Effector memory CD8-positive, alpha-beta T cell (primary cell): Measurements from ENCODE around the gene POLD4.
A peak's percentile ranks its signal among the peaks of the same experiment; 100 is the strongest.
"Not testable (repeated sequence)": the region's sequence is repeated elsewhere in the genome, so short reads cannot be mapped to it uniquely, and the experiment has no call there.

Experiments
- ATAC-seq: fragments of 150-1000 bp; cut with Tn5 transposase; replicated peaks from 2 replicates; pipeline ENCODE4 v1.10.0; 2021; ENCODE audit warnings: mild to moderate bottlenecking, moderate library complexity
- DNase-seq, 3 experiments: peaks; one replicate each; pipeline ENCODE4 v3.0.0; 2021
- H3K27ac Mint-ChIP-seq, 2 donors: one replicate each; pipeline ENCODE4 v1.8.0; 2022; ENCODE audit warnings: mild to moderate bottlenecking in 2 of 2, mixed read lengths in 2 of 2, moderate library complexity in 2 of 2
- H3K27me3 Mint-ChIP-seq, 2 donors: one replicate each; pipeline ENCODE4 v1.8.0; 2022; ENCODE audit warnings: mixed read lengths in 2 of 2
- H3K36me3 Mint-ChIP-seq: one replicate; pipeline ENCODE4 v1.8.0; 2022; ENCODE audit warnings: mild to moderate bottlenecking, moderate library complexity, mixed read lengths; ENCODE audit not compliant: insufficient read depth
- H3K4me1 Mint-ChIP-seq, 2 donors: one replicate each; pipeline ENCODE4 v1.8.0; 2022; ENCODE audit warnings: low read depth in 2 of 2, mixed read lengths in 2 of 2
- H3K4me3 Mint-ChIP-seq, 2 donors: one replicate each; pipeline ENCODE4 v1.8.0; 2022; ENCODE audit warnings: mild to moderate bottlenecking in 2 of 2, mixed read lengths in 2 of 2, moderate library complexity in 2 of 2
- H3K9me3 Mint-ChIP-seq, 2 donors: one replicate each; pipeline ENCODE4 v1.8.0; 2022; ENCODE audit warnings: mixed read lengths in 2 of 2

Gene POLD4

DNA sequence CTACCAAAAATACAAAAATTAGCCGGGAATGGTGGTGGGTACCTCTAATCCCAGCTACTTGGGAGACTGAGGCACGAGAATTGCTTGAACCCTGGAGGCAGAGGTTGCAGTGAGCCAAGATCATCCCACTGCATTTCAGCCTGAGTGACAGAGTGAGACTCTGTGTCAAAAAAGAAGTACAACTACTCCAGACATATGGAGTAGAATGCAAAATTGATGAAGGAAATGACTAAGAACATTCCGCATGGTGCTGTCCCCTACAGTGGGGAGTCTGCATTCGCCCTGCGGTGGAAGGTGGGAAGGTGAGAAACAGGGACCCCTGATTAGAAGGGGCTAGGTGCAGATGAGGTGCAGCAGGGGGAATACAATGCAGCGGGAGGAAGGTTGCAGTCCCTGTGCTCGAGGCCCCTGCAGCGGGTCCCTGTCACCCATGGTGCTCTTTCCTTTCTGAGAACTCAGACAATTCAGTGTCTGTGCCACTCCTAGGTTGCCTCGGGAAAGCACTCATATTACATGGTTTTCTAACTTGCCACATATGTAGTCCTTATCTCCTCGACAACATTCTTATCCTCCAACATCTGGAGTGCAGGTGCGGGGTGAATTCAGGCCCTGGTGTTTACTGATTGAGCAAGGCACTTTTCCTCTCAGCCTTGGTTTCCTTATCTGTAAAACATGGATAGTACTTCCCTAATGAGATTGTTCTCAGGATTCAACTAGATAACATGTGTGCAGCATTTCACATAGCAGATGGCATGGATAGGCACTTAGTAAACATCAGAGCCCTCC, 5.2 kb downstream of the POLD4 start:
- DNase-seq (no peak), ATAC-seq (no peak)
- Mint-ChIP-seq H3K4me3 (no peak overlapping the region), H3K9me3 (no peaks in the 10 kb centered on the region), H3K36me3 (peaks cover 10% of the 10 kb centered on the region), H3K27me3 (no peaks in the 10 kb centered on the region), H3K27ac (no peak overlapping the region), H3K4me1 (peaks cover 25% of the 10 kb centered on the region in 2 donors)

DNA sequence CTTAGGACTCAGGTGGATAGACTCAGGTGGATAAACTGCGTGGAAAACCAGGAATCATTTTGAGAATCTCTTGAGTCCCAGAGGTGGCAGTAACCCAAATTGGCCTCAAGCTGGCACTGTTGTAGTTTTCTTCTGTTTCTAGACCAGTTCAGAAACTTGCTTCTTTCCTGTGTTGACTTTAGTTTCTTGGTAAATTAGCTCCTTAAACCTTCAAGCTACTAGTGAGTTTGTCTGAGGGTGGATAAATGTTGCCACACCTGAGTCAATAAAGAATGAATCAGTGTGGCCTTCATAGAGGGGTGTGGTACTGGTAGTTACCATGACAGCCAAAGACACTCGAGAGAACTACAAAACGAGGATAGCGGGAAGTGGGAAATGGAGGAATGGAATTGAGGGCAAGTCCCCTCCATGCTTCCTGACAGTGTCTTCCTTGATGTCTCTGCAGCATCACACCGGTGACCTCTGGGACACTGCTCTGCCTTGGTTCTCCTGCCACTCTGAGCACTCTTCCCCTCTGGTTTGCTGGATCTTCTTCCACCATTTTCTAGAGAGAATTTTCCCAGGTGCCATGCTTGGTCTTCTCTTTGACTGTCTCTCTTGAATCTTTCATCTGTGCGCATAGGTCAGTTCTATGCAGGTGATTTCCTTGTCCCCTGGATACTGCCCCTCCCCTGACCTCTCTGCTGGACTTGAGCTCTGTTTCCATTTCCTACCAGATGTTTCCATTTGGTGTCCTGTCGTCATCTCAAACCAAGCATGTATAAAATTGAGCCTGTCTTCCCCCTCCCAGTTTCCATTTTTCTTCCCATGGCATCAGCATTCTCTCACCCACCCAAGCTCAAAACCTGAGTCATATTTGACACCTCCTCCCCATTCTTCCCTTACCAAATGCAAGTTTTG, 7.2 kb downstream of the POLD4 start:
- Mint-ChIP-seq H3K36me3 (peaks cover 7% of the 10 kb centered on the region), H3K27me3 (no peaks in the 10 kb centered on the region), H3K9me3 (no peaks in the 10 kb centered on the region), H3K27ac (no peak overlapping the region), H3K4me3 (no peak overlapping the region), H3K4me1 (peaks cover 11 to 12% of the 10 kb centered on the region in 2 donors)
- ATAC-seq (peak; percentile 46), DNase-seq (no peak)

DNA sequence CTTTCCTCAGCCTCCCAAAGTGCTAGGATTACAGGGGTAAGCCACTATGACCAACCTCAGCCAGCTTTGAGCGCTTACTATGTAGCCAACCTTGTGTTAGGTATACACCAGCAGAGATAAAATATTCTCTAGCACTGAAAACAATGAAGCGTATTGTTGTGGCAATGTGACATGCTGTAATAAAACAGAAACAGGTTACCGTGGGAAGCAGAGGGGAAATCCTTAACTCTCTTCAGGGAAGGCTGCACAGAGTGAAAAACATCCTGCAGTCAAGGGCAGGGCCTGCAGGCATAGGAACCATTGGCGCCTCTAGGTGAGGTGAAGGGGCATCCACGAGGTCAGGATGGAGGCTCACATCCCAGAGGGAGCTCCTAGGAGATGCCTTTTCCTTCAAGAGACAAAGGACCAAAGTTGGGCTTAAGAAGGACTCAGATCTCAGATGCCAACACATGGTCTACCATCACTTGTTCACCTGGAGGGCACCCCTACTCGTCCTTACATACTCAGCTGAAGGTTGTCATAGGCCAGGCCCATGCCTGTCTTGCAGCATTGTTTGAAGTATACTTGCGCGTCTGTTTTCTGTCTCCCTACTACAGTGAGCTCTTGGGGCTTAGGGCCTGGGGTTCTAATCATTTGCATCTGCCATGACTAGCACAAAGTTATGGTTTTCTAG, 8.0 kb downstream of the POLD4 start:
- no peaks in the 10 kb centered on the region for H3K9me3 Mint-ChIP-seq
- H3K4me1 Mint-ChIP-seq = peaks cover 9 to 10% of the 10 kb centered on the region in 2 donors
- H3K36me3 Mint-ChIP-seq = peaks cover 5% of the 10 kb centered on the region
- H3K27ac Mint-ChIP-seq = no peak overlapping the region
- no peak overlapping the region for H3K4me3 Mint-ChIP-seq
- H3K27me3 Mint-ChIP-seq = no peaks in the 10 kb centered on the region
- DNase-seq (no peak), ATAC-seq (no peak)

DNA sequence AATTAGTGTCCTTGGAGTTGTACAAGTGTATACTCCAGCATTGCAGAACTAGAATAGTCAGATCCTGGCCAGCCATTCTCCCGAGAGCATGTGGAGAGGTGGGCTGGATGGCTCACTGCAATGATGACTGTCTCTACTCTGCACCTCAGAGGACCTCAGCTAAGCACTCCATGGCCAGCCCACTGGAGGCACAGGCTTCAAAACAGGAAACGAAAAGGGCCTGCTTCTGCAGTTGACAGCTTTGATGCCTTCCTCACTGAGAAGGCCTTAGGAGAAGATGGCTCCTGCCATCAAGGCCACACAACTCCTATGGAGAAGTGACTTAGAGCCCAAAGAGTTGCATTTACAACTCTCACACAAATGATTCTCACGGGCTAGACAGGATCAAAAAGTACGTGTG, 9.1 kb downstream of the POLD4 start:
- ATAC-seq = no peak
- Mint-ChIP-seq H3K27me3 (no peaks in the 10 kb centered on the region), H3K27ac (no peak overlapping the region), H3K4me1 (peaks cover 6 to 9% of the 10 kb centered on the region in 2 donors), H3K36me3 (no peaks in the 10 kb centered on the region), H3K9me3 (no peaks in the 10 kb centered on the region), H3K4me3 (no peak overlapping the region)
- DNase-seq = no peak

DNA sequence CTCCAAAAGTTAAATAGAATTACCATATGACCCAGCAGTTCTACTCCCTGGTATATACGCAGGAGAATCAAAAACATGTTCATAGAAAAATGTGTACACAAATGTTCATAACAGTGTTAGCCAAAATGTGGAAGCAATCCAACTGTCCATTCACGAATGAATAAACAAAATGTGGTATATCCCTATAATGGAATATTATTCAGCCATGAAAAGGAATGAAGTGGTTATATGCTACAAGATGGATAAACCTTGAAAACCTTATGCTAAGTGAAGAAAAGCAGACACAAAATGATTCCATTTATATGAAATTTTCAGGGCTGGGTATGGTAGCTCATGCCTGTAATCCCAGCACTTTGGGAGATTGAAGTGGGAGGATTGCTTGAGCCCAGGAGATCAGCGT, 16.1 kb downstream of the POLD4 start:
- no peak overlapping the region for H3K27ac Mint-ChIP-seq
- no peak for ATAC-seq
- no peaks in the 10 kb centered on the region for H3K36me3 Mint-ChIP-seq
- no peak for DNase-seq
- no peak overlapping the region for H3K4me3 Mint-ChIP-seq
- H3K9me3 Mint-ChIP-seq = no peaks in the 10 kb centered on the region
- H3K4me1 Mint-ChIP-seq = no peaks in the 10 kb centered on the region
- H3K27me3 Mint-ChIP-seq = no peaks in the 10 kb centered on the region

DNA sequence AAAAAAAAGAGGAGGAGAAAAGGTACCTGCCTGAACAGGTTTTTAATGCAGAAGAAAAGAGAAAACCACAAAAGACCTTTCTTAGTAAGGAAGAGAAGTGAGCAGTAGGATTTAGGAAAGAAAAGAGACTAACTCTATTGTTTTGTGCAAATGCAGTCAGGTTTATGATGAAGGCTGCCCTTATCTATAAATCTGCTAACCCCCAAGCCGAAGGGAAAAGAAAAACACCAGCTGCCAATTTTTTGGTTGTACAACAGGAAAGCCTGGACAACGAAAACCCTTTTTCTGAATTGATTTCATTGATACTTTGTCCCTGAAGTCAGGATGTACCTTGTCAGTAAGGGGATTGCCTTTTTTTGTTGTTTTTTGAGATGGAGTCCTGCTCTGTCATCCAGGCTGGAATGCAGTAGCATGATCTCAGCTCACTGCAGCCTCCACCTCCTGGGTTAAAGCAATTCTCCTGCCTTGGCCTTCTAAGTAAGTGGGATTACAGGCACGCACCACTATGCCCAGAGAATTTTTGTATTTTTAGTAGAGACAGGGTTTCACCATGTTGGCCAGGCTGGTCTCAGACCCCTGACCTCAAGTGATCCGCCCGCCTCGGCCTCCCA, 21.2 kb downstream of the POLD4 start:
- no peaks in the 10 kb centered on the region for H3K27me3 Mint-ChIP-seq
- no peaks in the 10 kb centered on the region for H3K4me1 Mint-ChIP-seq
- H3K27ac Mint-ChIP-seq = no peak overlapping the region
- no peaks in the 10 kb centered on the region for H3K36me3 Mint-ChIP-seq
- H3K4me3 Mint-ChIP-seq = no peak overlapping the region
- H3K9me3 Mint-ChIP-seq = no peaks in the 10 kb centered on the region
- ATAC-seq (no peak), DNase-seq (no peak)

DNA sequence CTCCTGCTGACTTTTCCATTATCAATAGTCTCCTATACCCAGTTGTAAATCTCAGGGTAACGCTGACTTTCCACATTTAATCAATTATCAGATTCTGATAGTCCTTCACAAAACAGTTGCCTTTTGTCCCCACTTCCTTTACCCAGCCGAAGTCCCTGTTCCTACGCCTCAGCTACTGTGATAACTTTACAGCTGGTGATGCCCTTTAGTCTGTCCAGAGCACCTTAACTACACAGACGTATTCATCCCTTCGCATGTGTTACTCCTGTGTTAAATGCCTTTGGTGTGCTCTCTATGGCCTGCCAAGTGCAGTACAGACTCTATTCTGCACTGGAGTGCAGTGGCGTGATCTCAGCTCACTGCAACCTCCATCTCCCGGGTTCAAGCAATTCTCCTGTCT, 29.8 kb downstream of the POLD4 start:
- ATAC-seq = no peak
- H3K4me1 Mint-ChIP-seq = peaks cover 2 to 3% of the 10 kb centered on the region in 2 donors
- H3K27me3 Mint-ChIP-seq = no peaks in the 10 kb centered on the region
- no peak for DNase-seq
- no peak overlapping the region for H3K27ac Mint-ChIP-seq
- no peak overlapping the region for H3K4me3 Mint-ChIP-seq
- no peaks in the 10 kb centered on the region for H3K9me3 Mint-ChIP-seq
- peaks cover 5% of the 10 kb centered on the region for H3K36me3 Mint-ChIP-seq

DNA sequence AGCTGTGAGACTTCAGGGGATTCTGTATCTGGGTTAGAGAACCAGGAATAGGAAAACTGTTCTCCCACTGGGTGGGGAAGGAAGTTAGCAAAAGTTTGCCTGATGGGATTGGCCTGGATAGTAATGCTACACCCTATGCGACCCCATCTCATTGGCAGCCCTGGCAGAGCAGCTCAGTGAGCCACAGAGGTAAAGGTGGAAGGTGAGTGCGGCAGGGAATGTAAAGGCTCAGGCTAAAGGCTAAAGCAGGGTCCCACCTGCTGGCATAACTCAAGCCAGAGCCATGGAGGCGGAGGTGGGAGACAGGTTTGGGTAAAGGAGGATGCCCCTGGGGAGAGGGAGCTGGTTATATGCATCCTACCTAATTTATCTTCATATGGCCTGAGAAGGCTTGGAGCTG, 31.3 kb downstream of the POLD4 start:
- peaks cover 17% of the 10 kb centered on the region for H3K36me3 Mint-ChIP-seq
- H3K27me3 Mint-ChIP-seq = no peaks in the 10 kb centered on the region
- no peak overlapping the region for H3K27ac Mint-ChIP-seq
- ATAC-seq = no peak
- H3K4me1 Mint-ChIP-seq = peaks cover 6 to 12% of the 10 kb centered on the region in 2 donors
- H3K9me3 Mint-ChIP-seq = no peaks in the 10 kb centered on the region
- no peak overlapping the region for H3K4me3 Mint-ChIP-seq
- DNase-seq = no peak

DNA sequence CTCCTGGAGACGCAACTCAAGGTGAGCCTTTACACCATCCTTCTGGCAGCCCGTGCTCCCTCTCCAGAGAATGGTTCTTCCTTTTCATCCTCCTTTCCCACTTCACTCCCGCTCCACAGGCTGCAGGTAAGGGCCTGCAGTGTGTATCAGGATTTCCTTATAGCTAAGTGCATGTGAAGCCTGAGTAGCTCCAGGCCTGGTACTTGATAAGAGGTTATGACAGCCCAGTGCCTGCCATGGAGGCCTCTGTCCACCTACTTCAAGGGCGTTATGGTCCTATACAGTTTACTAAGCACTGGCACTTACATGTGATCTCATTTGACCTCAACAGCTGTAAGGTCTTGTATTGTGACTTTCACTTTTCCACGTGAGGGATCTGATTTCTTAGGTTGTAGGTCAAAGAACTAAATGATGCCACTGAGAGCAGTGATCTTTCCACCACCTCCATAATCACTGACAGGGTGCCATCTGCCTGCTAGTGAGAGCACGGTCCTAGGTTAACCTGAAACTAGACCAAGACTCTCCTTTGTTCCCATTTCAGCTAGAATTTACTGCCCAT, 32.0 kb downstream of the POLD4 start:
- Mint-ChIP-seq H3K27ac (no peak overlapping the region), H3K9me3 (no peaks in the 10 kb centered on the region), H3K27me3 (no peaks in the 10 kb centered on the region), H3K4me1 (peaks cover 9 to 15% of the 10 kb centered on the region in 2 donors), H3K4me3 (no peak overlapping the region), H3K36me3 (peaks cover 22% of the 10 kb centered on the region)
- DNase-seq (no peak), ATAC-seq (no peak)

DNA sequence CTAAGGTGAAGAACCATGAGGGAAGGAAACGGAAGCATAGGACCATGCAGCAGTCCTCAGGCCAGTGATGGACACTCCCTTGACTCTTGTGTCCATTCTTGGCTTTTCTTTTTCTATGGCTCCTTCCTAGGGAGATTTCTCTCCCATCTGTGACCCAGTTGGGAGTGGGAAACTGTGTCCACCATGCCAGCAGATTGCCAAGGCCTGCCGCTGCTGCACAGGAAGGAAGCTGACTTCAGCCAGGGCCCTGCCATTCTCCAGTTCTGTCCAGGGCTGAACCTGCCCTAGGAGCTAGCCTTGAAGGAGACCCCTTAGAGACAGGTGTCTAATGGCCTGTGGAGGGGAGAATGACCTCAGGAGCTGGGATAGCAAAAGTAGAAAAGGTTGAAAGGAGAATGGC, 32.7 kb downstream of the POLD4 start:
- DNase-seq (no peak), ATAC-seq (no peak)
- no peaks in the 10 kb centered on the region for H3K9me3 Mint-ChIP-seq
- H3K4me3 Mint-ChIP-seq = no peak overlapping the region
- no peak overlapping the region for H3K27ac Mint-ChIP-seq
- H3K4me1 Mint-ChIP-seq = peaks cover 9 to 15% of the 10 kb centered on the region in 2 donors
- H3K36me3 Mint-ChIP-seq = peaks cover 25% of the 10 kb centered on the region
- no peaks in the 10 kb centered on the region for H3K27me3 Mint-ChIP-seq

DNA sequence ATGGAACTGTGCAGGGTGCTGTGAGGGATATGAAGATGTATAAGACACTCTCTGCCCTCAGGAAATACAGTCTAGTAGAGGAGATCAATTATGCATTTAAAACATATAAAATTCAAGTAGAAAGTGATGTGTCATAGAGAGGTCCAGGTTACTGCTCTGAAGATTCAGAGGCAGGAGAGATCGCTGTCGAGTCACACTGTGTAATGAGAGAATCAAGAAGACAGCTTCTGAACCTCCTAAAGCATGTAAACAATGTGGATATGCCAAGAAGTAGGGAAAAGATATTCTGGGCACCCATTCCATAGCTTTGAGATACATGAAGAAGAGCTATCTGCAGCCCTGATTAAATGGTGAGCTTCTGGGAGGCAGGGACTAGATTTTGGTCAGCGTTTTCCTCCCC, 33.3 kb downstream of the POLD4 start:
- H3K9me3 Mint-ChIP-seq = no peaks in the 10 kb centered on the region
- peaks cover 28% of the 10 kb centered on the region for H3K36me3 Mint-ChIP-seq
- no peaks in the 10 kb centered on the region for H3K27me3 Mint-ChIP-seq
- no peak for ATAC-seq
- peaks cover 9 to 15% of the 10 kb centered on the region in 2 donors for H3K4me1 Mint-ChIP-seq
- no peak overlapping the region for H3K27ac Mint-ChIP-seq
- DNase-seq = no peak
- H3K4me3 Mint-ChIP-seq = no peak overlapping the region

DNA sequence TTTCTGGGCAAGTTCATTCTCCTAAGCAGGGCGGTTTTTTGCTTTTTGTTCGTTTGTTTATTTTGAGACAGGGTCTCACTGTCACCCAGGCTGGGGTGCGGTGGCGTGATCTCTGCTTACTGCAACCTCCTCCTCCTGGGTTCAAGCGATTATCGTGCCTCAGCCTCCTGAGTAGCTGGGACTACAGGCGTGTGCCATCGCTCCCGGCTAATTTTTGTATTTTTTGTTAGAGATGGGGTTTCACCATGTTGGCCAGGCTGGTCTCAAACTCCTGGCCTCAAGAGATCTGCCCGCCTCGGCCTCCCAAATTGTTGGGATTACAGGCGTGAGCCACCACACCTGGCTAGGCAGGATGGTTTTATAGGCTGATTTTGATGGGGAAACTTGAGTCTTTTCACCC, 34.5 kb downstream of the POLD4 start:
- H3K27me3 Mint-ChIP-seq = not testable (repeated sequence)

More for the DNA sequence above, 34.5 kb downstream of the POLD4 start:
- DNase-seq, ATAC-seq, H3K27ac Mint-ChIP-seq, H3K9me3 Mint-ChIP-seq: not testable (repeated sequence)
- peaks cover 28% of the 10 kb centered on the region for H3K36me3 Mint-ChIP-seq
- H3K4me1 Mint-ChIP-seq = peaks cover 14 to 20% of the 10 kb centered on the region in 2 donors
- H3K4me3 Mint-ChIP-seq = peak overlapping the region; percentile 87 to 98
